H9 (cell line): ENCODE results near the gene ARHGAP45. TPM values are rescaled to one million over a fixed set of nuclear protein-coding genes. Genes with fewer than 3 reads are reported as not detected.

Experiments used
- DNase-seq: peaks from one replicate; pipeline ENCODE4 v3.0.0-alpha.2; 2017
- H2AFZ ChIP-seq: one replicate; pipeline ENCODE4 v1.6.1; 2013; ENCODE audit warnings: mild to moderate bottlenecking, low read length, control low read depth, moderate library complexity
- H2AK5ac ChIP-seq: 2 replicates; pipeline ENCODE4 v1.6.1; 2013; ENCODE audit warnings: low read length, control low read depth, mixed read lengths; ENCODE audit not compliant: insufficient read length
- H2BK120ac ChIP-seq: one replicate; pipeline ENCODE4 v1.6.1; 2013; ENCODE audit warnings: low read depth, mild to moderate bottlenecking, low read length, control low read depth, inconsistent platforms; ENCODE audit not compliant: poor library complexity, severe bottlenecking
- H2BK12ac ChIP-seq: 2 replicates; pipeline ENCODE4 v1.6.1; 2013; ENCODE audit warnings: low read length, control low read depth, mixed read lengths, low read depth; ENCODE audit not compliant: insufficient read length
- H2BK15ac ChIP-seq: 2 replicates; pipeline ENCODE4 v1.6.1; 2013; ENCODE audit warnings: low read depth, low read length, control low read depth
- H2BK20ac ChIP-seq: one replicate; pipeline ENCODE4 v1.6.1; 2013; ENCODE audit warnings: low read depth, mild to moderate bottlenecking, low read length, control low read depth, inconsistent platforms; ENCODE audit not compliant: poor library complexity, severe bottlenecking
- H2BK5ac ChIP-seq: 2 replicates; pipeline ENCODE4 v1.6.1; 2013; ENCODE audit warnings: low read length, control low read depth, mixed read lengths; ENCODE audit not compliant: insufficient read length
- H3K14ac ChIP-seq: 2 replicates; pipeline ENCODE4 v1.6.1; 2013; ENCODE audit warnings: low read length, control low read depth; ENCODE audit not compliant: insufficient read depth
- H3K18ac ChIP-seq: 2 replicates; pipeline ENCODE4 v1.6.1; 2013; ENCODE audit warnings: low read depth, mild to moderate bottlenecking, mixed read lengths, low read length, control low read depth; ENCODE audit not compliant: insufficient read length
- H3K23ac ChIP-seq: 2 replicates; pipeline ENCODE4 v1.6.1; 2013; ENCODE audit warnings: low read length, control low read depth, mixed read lengths, low read depth; ENCODE audit not compliant: insufficient read length
- H3K23me2 ChIP-seq: 2 replicates; pipeline ENCODE4 v1.6.1; 2013; ENCODE audit warnings: low read depth, mild to moderate bottlenecking, mixed read lengths, low read length, control low read depth; ENCODE audit not compliant: insufficient read length, poor library complexity, severe bottlenecking
- H3K27ac ChIP-seq: 2 replicates; pipeline ENCODE4 v1.5.1; 2013; ENCODE audit warnings: low read length, control low read depth, mixed read lengths, low read depth; ENCODE audit not compliant: insufficient read length
- H3K27me3 ChIP-seq: 2 replicates; pipeline ENCODE4 v1.6.1; 2013; ENCODE audit warnings: low read length, control low read depth, inconsistent platforms; ENCODE audit not compliant: insufficient read depth
- H3K4ac ChIP-seq: 2 replicates; pipeline ENCODE4 v1.6.1; 2013; ENCODE audit warnings: low read depth, mild to moderate bottlenecking, control low read depth, inconsistent platforms, low read length, moderate library complexity
- H3K4me1 ChIP-seq: 2 replicates; pipeline ENCODE4 v1.6.1; 2013; ENCODE audit warnings: low read length, control low read depth, inconsistent platforms; ENCODE audit not compliant: insufficient read depth
- H3K4me2 ChIP-seq: 2 replicates; pipeline ENCODE4 v1.6.1; 2013; ENCODE audit warnings: low read length, control low read depth, mixed read lengths; ENCODE audit not compliant: insufficient read length, insufficient read depth
- H3K56ac ChIP-seq: 2 replicates; pipeline ENCODE4 v1.6.1; 2013; ENCODE audit warnings: low read depth, mild to moderate bottlenecking, mixed read lengths, low read length, control low read depth; ENCODE audit not compliant: insufficient read length
- H3K79me1 ChIP-seq: 2 replicates; pipeline ENCODE4 v1.6.1; 2013; ENCODE audit warnings: low read depth, mild to moderate bottlenecking, moderate library complexity, low read length, control low read depth, inconsistent platforms; ENCODE audit not compliant: insufficient read depth, poor library complexity, severe bottlenecking
- H3K79me2 ChIP-seq: 2 replicates; pipeline ENCODE4 v1.6.1; 2013; ENCODE audit warnings: low read length, control low read depth, inconsistent platforms; ENCODE audit not compliant: insufficient read depth
- H3K9ac ChIP-seq: 2 replicates; pipeline ENCODE4 v1.6.1; 2013; ENCODE audit warnings: low read length, control low read depth, mixed read lengths; ENCODE audit not compliant: insufficient read length; ENCODE audit errors: extremely low read depth
- H3K9me3 ChIP-seq: one replicate; pipeline ENCODE4 v1.6.1; 2013; ENCODE audit warnings: low read depth, low read length, inconsistent platforms; ENCODE audit not compliant: control insufficient read depth
- H3T11ph ChIP-seq: one replicate; pipeline ENCODE4 v1.6.1; 2013; ENCODE audit warnings: mild to moderate bottlenecking, low read length, control low read depth, inconsistent platforms
- H4K20me1 ChIP-seq: one replicate; pipeline ENCODE4 v1.6.1; 2013; ENCODE audit not compliant: control insufficient read depth, insufficient read length, insufficient read depth
- H4K5ac ChIP-seq: 2 replicates; pipeline ENCODE4 v1.6.1; 2013; ENCODE audit warnings: low read depth, mild to moderate bottlenecking, mixed read lengths, low read length, control low read depth; ENCODE audit not compliant: insufficient read length
- H4K8ac ChIP-seq: replicated peaks from 2 replicates; pipeline ENCODE4 v1.6.1; 2013; ENCODE audit warnings: low read length, control low read depth, mixed read lengths, low read depth; ENCODE audit not compliant: insufficient read length
- H4K91ac ChIP-seq: 2 replicates; pipeline ENCODE4 v1.6.1; 2013; ENCODE audit warnings: low read depth, mild to moderate bottlenecking, moderate library complexity, mixed read lengths, low read length, control low read depth; ENCODE audit not compliant: insufficient read length
- H3K27ac Mint-ChIP-seq, 3 experiments: 2 replicates in 2 of 3; 3 replicates in 1 of 3; pipeline ENCODE4 v1.8.0; 2020 to 2021; ENCODE audit warnings: mixed read lengths in 3 of 3, mild to moderate bottlenecking in 1 of 3, moderate library complexity in 1 of 3
- H3K27me3 Mint-ChIP-seq: 2 replicates; pipeline ENCODE4 v1.8.0; 2021; ENCODE audit warnings: low read depth, mild to moderate bottlenecking, moderate library complexity, mixed read lengths
- H3K36me3 Mint-ChIP-seq, 3 experiments: 2 replicates in 2 of 3; 3 replicates in 1 of 3; pipeline ENCODE4 v1.8.0; 2020 to 2021; ENCODE audit warnings: low read depth in 3 of 3, mixed read lengths in 3 of 3; ENCODE audit not compliant: insufficient read depth in 1 of 3
- H3K4me1 Mint-ChIP-seq, 2 experiments: 2 replicates each; pipeline ENCODE4 v1.8.0; 2020; ENCODE audit warnings: mixed read lengths in 2 of 2
- H3K4me3 Mint-ChIP-seq, 2 experiments: 2 replicates in 1 of 2; 3 replicates in 1 of 2; pipeline ENCODE4 v1.8.0; 2020 to 2021; ENCODE audit warnings: mild to moderate bottlenecking in 2 of 2, mixed read lengths in 2 of 2, moderate library complexity in 1 of 2
- H3K9me3 Mint-ChIP-seq, 2 experiments: 2 replicates in 1 of 2; 3 replicates in 1 of 2; pipeline ENCODE4 v1.8.0; 2020; ENCODE audit warnings: mild to moderate bottlenecking in 2 of 2, mixed read lengths in 2 of 2, moderate library complexity in 1 of 2
- WGBS: extraction: QIAGEN DNeasy Blood & Tissue Kit; methylation state at CpG from one replicate; pipeline ENCODE4 v1.1.7; 2013; ENCODE audit warnings: missing lambda C conversion rate, low lambda C conversion rate, mixed read lengths; ENCODE audit not compliant: insufficient read length; ENCODE audit errors: extremely low coverage; 5-methylcytosine and 5-hydroxymethylcytosine counted together
- total RNA-seq: library from RNA; stranded (reverse); gene quantifications from 2 replicates; pipeline ENCODE4 v1.2.1, GENCODE V29; 2021
- TF ChIP-seq, protein P1 (sequence below): fragments of 200-600 bp; sonication (generic); conservative IDR thresholded peaks from 3 replicates; pipeline ENCODE4 v1.8.0; 2021; ENCODE audit warnings: antibody characterized with exemption, mild to moderate bottlenecking

ARHGAP45 gene
- total RNA-seq, 1 experiment from 2014 or later = 39.8 TPM

DNA sequence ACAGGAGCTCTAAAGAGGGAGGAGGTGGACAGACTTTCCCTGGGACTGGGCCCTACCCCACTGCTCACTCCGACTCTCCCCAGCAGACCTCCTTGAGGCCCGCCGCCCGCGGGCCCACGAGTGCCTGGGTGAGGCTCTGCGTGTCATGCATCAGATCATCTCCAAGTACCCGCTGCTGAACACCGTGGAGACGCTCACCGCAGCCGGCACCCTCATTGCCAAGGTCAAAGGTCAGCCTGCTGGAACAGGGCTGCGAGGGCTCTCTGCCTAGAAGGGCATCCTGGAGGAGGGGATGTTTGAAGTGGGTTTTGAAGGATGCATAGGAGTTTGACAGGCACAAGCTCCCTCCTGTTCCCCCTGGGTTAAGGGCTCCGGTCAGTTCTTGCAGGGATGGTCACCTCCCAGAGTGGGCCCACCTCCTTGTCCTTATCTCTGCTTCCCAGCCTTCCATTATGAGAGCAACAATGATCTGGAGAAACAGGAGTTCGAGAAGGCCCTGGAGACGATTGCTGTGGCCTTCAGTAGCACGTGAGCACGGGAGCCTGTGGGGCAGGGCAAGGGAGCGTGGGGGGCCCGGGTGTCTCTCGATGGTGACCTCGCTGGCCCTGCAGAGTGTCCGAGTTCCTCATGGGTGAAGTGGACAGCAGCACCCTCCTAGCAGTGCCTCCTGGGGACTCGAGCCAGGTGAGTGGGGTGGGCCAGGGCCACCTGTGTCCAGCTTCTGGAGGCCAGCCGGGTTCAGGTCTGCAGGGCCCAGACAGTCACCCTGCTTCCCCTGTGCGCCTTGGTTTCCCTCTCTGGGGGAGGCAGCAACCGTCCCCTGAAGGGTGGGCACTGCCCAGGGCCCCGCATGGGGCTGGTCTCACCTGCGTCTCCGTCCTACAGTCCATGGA is 6.3 kb downstream of the ARHGAP45 start:
- no peak overlapping the region for H3K23ac ChIP-seq
- H3K27me3 Mint-ChIP-seq = peaks cover 34% of the 10 kb centered on the region
- no peak overlapping the region for H2BK20ac ChIP-seq
- WGBS = no CpG with 5 or more reads among the region's 30 CpGs
- no peaks in the 10 kb centered on the region for H3K9me3 Mint-ChIP-seq
- H3K27me3 ChIP-seq = no peaks in the 10 kb centered on the region; the same call in 1 of the 2 replicates
- no peak overlapping the region; a peak in 1 of 7 replicates for H3K27ac Mint-ChIP-seq
- H4K20me1 ChIP-seq = no peaks in the 10 kb centered on the region
- no peak overlapping the region for H3K18ac ChIP-seq
- H4K8ac ChIP-seq = no peak overlapping the region
- no peak overlapping the region for H2BK5ac ChIP-seq
- H3K4me1 ChIP-seq = no peaks in the 10 kb centered on the region
- H2BK12ac ChIP-seq = no peak overlapping the region
- H3K23me2 ChIP-seq = peaks cover 5% of the 10 kb centered on the region
- H4K5ac ChIP-seq = no peak overlapping the region
- H2AFZ ChIP-seq = no peak overlapping the region
- no peak overlapping the region for H2BK15ac ChIP-seq
- no peak overlapping the region; a peak in 1 of 5 replicates for H3K4me3 Mint-ChIP-seq
- H3T11ph ChIP-seq = no peak overlapping the region
- H3K79me2 ChIP-seq = no peaks in the 10 kb centered on the region
- H3K4me2 ChIP-seq = no peak overlapping the region
- no peak overlapping the region for H3K14ac ChIP-seq
- TF ChIP-seq, protein P1, sequence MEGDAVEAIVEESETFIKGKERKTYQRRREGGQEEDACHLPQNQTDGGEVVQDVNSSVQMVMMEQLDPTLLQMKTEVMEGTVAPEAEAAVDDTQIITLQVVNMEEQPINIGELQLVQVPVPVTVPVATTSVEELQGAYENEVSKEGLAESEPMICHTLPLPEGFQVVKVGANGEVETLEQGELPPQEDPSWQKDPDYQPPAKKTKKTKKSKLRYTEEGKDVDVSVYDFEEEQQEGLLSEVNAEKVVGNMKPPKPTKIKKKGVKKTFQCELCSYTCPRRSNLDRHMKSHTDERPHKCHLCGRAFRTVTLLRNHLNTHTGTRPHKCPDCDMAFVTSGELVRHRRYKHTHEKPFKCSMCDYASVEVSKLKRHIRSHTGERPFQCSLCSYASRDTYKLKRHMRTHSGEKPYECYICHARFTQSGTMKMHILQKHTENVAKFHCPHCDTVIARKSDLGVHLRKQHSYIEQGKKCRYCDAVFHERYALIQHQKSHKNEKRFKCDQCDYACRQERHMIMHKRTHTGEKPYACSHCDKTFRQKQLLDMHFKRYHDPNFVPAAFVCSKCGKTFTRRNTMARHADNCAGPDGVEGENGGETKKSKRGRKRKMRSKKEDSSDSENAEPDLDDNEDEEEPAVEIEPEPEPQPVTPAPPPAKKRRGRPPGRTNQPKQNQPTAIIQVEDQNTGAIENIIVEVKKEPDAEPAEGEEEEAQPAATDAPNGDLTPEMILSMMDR = no peak
- no peak overlapping the region for H3K9ac ChIP-seq
- H3K9me3 ChIP-seq = no peaks in the 10 kb centered on the region
- no peak overlapping the region for H3K27ac ChIP-seq
- no peak overlapping the region for H2AK5ac ChIP-seq
- peaks cover 9 to 33% (median 27%) of the 10 kb centered on the region in 3 experiments for H3K36me3 Mint-ChIP-seq
- no peak overlapping the region for H4K91ac ChIP-seq
- H3K56ac ChIP-seq = no peak overlapping the region
- peaks cover 4 to 6% of the 10 kb centered on the region in 2 experiments; a peak in 3 of 4 replicates for H3K4me1 Mint-ChIP-seq
- H3K79me1 ChIP-seq = no peaks in the 10 kb centered on the region
- no peak overlapping the region for H3K4ac ChIP-seq
- no peak for DNase-seq
- H2BK120ac ChIP-seq = no peak overlapping the region
